Measurements from ENCODE around the gene KCTD16.

- no peak for TF ChIP-seq POLR2AphosphoS5 (IDR thresholded peaks at IDR 0.05)
- TF ChIP-seq, protein P1, sequence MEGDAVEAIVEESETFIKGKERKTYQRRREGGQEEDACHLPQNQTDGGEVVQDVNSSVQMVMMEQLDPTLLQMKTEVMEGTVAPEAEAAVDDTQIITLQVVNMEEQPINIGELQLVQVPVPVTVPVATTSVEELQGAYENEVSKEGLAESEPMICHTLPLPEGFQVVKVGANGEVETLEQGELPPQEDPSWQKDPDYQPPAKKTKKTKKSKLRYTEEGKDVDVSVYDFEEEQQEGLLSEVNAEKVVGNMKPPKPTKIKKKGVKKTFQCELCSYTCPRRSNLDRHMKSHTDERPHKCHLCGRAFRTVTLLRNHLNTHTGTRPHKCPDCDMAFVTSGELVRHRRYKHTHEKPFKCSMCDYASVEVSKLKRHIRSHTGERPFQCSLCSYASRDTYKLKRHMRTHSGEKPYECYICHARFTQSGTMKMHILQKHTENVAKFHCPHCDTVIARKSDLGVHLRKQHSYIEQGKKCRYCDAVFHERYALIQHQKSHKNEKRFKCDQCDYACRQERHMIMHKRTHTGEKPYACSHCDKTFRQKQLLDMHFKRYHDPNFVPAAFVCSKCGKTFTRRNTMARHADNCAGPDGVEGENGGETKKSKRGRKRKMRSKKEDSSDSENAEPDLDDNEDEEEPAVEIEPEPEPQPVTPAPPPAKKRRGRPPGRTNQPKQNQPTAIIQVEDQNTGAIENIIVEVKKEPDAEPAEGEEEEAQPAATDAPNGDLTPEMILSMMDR (IDR thresholded peaks at IDR 0.05), result no peak
Observed at GRCh38 chr5:144478565-144478964, 307.9 kb downstream of the KCTD16 start.

Measured in suprapubic skin (tissue), 3 donors.